ENCODE data around the gene IRF8. TPM values are rescaled to one million over a fixed set of nuclear protein-coding genes. Genes with fewer than 3 reads are reported as not detected.

Gene IRF8
- total RNA-seq, 1 experiment from 2014 or later, result 0.21 TPM

DNA sequence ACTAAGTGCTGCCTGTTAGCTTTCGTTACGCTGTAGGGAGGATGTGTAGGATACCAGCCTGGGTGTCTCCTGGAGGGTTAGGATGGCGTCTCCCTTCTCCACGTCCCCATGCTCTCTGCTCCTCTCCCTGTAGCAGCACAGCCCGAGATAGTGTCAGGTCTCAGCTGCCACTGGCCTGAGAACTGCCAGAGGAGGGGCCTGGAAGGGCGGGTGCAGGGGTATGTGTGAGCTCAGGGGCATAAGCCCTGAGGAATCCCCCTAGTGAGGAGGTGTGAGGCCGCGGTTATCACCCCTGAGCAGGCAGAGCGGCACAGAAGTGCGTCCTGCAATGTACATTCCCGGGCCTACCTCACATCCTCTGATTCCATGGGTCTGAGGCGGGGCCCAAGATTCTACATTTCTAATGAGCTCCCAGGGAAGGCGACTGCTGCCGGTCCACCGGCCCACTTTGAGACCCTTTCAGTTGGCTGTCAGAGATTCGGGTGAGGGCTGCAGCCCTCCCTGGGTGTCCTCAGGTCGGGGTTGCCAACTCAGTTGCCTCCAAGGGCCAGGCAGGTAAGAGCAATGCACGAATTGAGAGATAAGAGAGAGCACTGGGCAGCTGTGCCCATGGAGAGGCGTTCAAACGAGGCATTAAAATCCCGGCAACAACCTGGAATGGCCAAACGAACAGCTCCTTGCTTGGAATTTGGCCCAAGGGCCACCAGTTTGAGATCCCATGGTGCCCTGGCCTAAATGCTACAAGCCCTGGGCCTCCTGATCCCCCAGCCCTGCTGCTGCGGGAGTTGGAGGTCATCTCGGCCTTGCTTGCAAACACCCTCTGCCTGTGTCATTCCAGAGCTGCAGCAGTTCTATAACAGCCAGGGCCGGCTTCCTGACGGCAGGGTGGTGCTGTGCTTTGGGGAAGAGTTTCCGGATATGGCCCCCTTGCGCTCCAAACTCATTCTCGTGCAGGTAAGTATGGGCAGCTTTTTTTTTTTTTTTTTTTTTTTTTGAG lies 20.6 kb downstream of the IRF8 start:
- Histone ChIP-seq H3K36me3 (replicated peaks; ENCODE audit: control insufficient read depth, insufficient read depth, low read length) (no peaks in the 10 kb centered on the region), H3K4me3 (ENCODE audit: insufficient read depth, low read depth, low read length) (no peak overlapping the region), H3K27me3 (ENCODE audit: control insufficient read depth, insufficient read depth, low read length) (no peaks in the 10 kb centered on the region)
- no peak for DNase-seq

DNA sequence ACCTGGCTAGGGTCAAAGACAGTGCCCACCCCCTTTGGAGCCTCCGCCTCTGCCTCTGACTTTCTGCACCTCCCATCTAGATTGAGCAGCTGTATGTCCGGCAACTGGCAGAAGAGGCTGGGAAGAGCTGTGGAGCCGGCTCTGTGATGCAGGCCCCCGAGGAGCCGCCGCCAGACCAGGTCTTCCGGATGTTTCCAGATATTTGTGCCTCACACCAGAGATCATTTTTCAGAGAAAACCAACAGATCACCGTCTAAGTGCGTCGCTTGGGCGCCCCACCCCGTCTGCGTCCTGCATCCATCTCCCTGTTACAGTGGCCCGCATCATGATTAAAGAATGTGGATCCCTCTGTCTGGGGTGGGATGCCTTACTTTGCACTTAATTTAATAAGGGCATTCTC lies 22.1 kb downstream of the IRF8 start:
- Histone ChIP-seq H3K36me3 (replicated peaks; ENCODE audit: control insufficient read depth, insufficient read depth, low read length) (no peaks in the 10 kb centered on the region), H3K27me3 (ENCODE audit: control insufficient read depth, insufficient read depth, low read length) (no peaks in the 10 kb centered on the region), H3K4me3 (ENCODE audit: insufficient read depth, low read depth, low read length) (no peak overlapping the region)
- no peak for DNase-seq

DNA sequence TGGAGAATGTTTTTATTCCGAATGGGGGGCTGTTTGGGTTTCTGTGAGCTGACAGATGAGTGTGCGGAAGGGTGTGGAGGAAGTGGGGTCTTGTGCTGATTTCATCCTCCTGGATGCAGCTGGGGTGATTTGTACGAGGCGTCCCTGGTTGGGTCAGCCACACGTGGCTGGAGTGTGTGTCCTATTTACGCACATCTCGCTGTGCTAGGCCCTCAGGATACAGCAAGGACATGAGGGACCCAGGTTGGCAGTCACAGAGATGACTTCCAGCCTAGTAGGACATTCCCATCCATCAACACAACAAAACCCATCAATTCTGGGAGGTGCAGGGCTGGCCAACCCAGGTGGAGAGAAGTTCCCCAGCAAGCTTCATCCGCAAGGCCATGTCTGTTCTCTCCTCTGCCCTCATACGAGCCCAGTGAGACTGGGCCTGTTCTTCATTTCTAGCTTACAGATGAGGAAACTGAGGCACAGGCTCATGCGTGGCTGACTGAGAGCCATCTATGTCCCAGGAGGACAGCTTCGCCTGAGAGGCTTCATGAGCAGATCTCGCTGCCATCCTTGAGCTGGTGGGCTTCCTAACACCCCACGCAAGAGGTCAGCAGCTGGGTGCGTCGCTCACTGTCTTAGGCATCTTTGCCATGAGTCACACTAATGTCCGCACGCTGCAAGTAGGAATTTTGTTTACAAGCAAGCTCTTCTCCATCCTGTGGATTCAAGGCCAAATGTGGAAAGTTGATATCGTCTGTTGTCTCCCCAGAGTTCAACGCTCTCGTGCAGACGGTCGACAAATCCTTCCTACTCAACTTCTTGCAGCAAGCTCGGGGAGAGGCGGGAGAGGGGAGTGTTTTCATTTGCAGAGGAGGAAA lies 24.4 kb downstream of the IRF8 start:
- Histone ChIP-seq H3K36me3 (replicated peaks; ENCODE audit: control insufficient read depth, insufficient read depth, low read length) (no peaks in the 10 kb centered on the region), H3K27me3 (ENCODE audit: control insufficient read depth, insufficient read depth, low read length) (no peaks in the 10 kb centered on the region), H3K4me3 (ENCODE audit: insufficient read depth, low read depth, low read length) (no peak overlapping the region)
- DNase-seq, result no peak

DNA sequence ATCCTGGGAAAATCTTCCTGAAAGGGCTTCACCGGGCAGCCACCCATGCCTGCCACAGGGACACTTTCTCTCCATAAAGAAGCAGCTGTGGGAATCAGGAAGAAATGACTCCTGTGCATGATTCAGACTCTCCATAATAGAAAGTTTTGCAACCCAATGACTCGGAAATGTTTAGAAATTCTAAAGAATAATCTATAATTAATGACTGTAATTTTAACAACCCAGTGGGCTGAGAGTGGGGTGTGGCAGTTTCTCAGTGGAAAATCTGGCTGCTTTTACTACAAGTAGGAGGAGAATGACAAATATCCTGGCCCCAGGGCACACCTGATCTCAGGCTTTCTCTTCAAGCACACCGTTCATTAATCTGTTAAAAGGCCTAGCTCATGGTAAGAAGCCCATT lies 25.7 kb downstream of the IRF8 start:
- Histone ChIP-seq H3K27me3 (ENCODE audit: control insufficient read depth, insufficient read depth, low read length) (no peaks in the 10 kb centered on the region), H3K36me3 (replicated peaks; ENCODE audit: control insufficient read depth, insufficient read depth, low read length) (no peaks in the 10 kb centered on the region), H3K4me3 (ENCODE audit: insufficient read depth, low read depth, low read length) (no peak overlapping the region)
- no peak for DNase-seq

DNA sequence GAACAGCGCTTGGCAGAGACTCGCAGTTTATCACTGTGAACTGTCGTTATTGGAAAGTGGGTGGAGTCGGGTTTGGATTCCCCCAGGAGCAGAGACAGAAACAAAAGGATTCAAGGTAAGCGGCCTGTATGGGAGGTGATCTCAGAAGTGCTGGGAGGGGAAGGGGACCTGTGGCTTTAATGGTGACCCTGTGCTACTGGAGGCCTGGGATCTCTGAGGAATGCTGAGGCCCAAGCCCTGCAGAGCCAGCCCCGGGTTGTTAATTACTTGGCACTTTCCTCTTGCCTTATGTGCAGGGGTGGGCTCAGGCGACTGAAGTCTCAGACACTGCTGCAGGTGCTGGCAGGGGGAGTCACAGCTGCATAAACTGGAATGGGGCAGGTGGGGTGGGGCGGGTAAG lies 27.4 kb downstream of the IRF8 start:
- H3K36me3 ChIP-seq (replicated peaks; ENCODE audit: control insufficient read depth, insufficient read depth, low read length), result no peaks in the 10 kb centered on the region
- no peak for DNase-seq
- H3K4me3 ChIP-seq (ENCODE audit: insufficient read depth, low read depth, low read length), result no peak overlapping the region
- no peaks in the 10 kb centered on the region for H3K27me3 ChIP-seq (ENCODE audit: control insufficient read depth, insufficient read depth, low read length)

DNA sequence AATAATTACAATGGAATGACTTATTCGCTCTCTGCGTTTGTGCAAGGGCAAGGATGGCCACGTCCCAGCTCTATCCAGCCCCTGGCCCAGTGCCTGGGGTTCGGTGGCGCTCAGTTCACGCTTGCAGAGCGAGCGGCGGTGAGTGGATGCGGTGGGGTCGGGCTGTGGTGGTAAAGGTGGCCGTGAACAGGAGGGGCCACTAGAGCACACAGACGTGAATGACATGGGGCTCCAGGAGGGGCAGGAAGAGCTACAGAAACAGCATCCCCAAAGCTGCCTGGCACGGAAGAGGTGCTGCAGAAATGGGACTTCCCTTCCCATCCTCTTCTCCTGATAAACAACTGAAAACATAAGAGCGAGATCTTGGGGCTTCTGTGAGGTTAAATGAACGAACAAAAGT lies 28.4 kb downstream of the IRF8 start:
- Histone ChIP-seq H3K4me3 (ENCODE audit: insufficient read depth, low read depth, low read length) (no peak overlapping the region), H3K27me3 (ENCODE audit: control insufficient read depth, insufficient read depth, low read length) (no peaks in the 10 kb centered on the region), H3K36me3 (replicated peaks; ENCODE audit: control insufficient read depth, insufficient read depth, low read length) (no peaks in the 10 kb centered on the region)
- DNase-seq, result no peak

DNA sequence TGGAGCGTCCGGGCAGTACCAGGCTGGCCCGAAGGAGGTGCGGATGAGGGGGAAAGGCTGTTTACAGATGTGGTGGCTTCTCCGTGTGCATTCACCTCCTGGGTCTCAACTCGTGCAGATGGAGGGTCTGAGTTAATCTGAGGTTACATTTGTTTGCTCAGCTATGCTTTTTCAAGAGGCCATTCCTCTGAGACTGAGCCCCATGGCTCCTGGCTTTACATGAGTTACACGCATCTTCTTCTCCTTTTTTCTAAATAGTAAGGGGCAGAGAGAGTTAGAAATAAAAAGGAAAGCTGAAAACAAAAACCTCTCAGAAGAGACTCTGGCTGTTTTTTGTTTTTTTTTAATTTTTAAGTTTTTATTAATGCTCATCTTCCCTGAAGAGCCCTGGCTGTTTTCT lies 29.0 kb downstream of the IRF8 start:
- Histone ChIP-seq H3K36me3 (replicated peaks; ENCODE audit: control insufficient read depth, insufficient read depth, low read length) (no peaks in the 10 kb centered on the region), H3K27me3 (ENCODE audit: control insufficient read depth, insufficient read depth, low read length) (no peaks in the 10 kb centered on the region), H3K4me3 (ENCODE audit: insufficient read depth, low read depth, low read length) (no peak overlapping the region)
- DNase-seq, result no peak

DNA sequence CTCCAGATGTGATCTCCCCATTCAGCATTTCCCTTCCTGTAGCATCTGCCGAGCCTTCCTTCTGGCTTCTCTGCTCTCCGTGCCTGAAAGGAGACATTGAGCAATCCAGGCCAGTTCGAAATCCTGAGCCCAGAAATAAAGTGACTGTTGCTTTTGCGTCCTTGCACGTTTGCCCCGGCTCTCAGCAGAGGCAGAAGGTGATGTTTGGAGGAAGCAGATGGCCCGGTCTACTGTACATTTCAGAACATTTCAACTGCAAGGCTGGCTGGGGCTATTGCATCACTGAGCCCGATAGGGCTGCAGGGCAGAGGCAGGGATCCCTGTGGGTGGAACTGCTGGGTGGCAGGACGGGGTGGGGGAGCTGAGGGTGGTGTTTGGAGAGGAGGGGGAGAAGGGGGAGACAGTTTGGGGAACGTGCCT lies 29.4 kb downstream of the IRF8 start:
- H3K27me3 ChIP-seq (ENCODE audit: control insufficient read depth, insufficient read depth, low read length), result no peaks in the 10 kb centered on the region
- DNase-seq, result no peak

DNA sequence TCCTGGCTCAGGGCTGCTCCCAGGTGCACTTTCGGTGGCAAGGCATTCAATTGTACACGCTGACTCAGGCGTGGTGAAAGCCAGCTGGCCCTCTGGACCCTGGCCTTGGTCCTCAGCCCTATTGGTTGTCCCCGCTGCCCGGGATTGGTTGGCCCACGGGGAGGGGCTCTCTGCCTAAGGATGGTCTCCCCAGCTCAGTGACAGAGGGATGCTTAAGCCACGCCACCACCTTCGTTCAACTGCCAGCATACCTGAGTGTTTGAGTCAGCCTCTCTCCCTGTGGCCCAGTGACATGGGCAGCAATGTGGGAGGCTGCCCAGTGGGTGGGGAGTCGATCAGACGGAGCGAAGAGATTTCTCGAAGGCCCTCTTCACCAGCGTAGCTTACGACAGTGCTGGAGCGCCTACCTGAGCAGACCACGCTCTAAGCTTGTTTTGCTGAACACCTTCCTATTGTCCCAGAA lies 30.3 kb downstream of the IRF8 start:
- Histone ChIP-seq H3K27me3 (ENCODE audit: control insufficient read depth, insufficient read depth, low read length) (no peaks in the 10 kb centered on the region), H3K36me3 (replicated peaks; ENCODE audit: control insufficient read depth, insufficient read depth, low read length) (no peaks in the 10 kb centered on the region), H3K4me3 (ENCODE audit: insufficient read depth, low read depth, low read length) (no peak overlapping the region)
- peak; percentile 66 for DNase-seq

More for the DNA sequence above, 29.4 kb downstream of the IRF8 start:
- Histone ChIP-seq H3K4me3 (ENCODE audit: insufficient read depth, low read depth, low read length) (no peak overlapping the region), H3K36me3 (replicated peaks; ENCODE audit: control insufficient read depth, insufficient read depth, low read length) (no peaks in the 10 kb centered on the region)

DNA sequence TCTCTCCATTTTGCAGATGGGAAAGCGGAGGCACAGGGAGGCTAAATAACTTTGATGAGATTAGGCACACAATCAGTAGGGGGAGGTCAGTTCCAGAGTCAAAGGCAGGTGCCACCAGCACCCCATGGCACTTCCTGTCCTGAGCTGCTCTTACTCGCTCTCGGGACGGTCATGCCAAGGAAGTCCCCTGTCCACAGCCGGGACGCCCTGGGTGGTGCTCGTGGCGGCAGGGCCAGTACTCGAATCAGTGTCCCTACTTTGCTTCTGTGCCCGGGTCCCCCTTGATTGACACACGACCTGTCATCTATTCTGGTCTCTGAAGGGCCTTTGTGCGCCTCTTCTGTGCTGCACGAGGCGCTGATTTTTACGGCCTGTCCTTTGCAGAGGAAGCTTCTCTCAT lies 31.3 kb downstream of the IRF8 start:
- Histone ChIP-seq H3K4me3 (ENCODE audit: insufficient read depth, low read depth, low read length) (no peak overlapping the region), H3K36me3 (replicated peaks; ENCODE audit: control insufficient read depth, insufficient read depth, low read length) (no peaks in the 10 kb centered on the region), H3K27me3 (ENCODE audit: control insufficient read depth, insufficient read depth, low read length) (no peaks in the 10 kb centered on the region)
- no peak for DNase-seq

DNA sequence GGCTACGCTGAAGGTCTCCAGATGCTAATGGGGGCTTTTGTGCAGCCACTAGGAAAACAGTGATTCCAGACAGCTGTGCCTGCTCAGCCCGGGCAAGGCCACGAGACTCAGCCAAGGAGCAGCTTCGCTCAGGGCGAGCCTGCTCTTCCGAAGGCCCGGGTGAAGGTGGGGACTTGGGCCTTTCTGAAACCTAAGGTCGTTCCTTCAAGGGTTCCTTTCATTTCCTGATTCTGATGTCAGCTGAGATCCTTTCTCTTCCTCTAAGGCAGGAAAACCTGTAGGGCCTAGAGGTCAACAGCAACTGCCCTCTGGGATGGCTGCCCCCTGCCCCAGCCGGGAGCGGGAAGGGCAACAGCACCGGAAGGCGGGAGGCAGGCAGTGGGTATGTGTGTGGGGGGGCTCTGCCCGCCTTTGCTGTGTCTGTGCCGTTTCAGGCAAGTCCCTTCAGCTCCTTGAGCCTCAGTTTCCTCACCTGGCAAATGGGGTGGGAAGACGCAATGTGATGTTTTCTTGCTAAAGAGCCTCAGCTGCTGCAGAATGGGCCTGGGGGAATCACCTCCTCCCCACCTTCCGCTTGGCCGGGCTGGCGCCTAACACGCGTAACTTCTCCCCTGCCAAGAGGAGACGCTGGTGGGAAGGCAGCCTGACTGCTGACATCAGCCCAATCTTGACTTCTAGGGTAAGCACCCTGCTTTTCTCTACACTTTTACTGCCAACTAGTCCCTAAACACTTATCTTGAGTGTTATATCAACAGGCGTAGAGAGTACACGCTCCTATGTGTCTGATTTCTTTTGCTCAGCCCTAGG lies 32.8 kb downstream of the IRF8 start:
- Histone ChIP-seq H3K27me3 (ENCODE audit: control insufficient read depth, insufficient read depth, low read length) (no peaks in the 10 kb centered on the region), H3K4me3 (ENCODE audit: insufficient read depth, low read depth, low read length) (no peak overlapping the region), H3K36me3 (replicated peaks; ENCODE audit: control insufficient read depth, insufficient read depth, low read length) (no peaks in the 10 kb centered on the region)
- DNase-seq, result no peak

DNA sequence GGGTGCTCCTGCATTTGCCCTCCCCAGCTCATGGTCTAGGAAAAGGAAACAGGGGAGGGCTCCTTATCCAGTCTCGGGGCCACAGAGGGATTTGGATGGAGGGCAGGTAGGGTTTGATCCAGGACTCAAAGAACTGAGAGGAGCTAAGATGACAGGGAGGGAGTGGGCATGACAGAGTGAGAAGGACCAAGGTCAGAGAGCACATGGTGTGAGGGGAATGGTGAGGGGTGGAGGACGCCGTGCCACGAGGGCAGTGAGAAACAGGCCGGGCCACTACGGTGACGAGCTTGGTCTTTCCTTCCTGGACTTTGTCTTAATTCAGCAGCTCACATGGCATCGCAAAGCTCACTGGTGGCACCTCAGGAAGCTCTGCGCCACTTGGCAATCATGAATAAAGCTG lies 35.2 kb downstream of the IRF8 start:
- DNase-seq, result no peak

DNA sequence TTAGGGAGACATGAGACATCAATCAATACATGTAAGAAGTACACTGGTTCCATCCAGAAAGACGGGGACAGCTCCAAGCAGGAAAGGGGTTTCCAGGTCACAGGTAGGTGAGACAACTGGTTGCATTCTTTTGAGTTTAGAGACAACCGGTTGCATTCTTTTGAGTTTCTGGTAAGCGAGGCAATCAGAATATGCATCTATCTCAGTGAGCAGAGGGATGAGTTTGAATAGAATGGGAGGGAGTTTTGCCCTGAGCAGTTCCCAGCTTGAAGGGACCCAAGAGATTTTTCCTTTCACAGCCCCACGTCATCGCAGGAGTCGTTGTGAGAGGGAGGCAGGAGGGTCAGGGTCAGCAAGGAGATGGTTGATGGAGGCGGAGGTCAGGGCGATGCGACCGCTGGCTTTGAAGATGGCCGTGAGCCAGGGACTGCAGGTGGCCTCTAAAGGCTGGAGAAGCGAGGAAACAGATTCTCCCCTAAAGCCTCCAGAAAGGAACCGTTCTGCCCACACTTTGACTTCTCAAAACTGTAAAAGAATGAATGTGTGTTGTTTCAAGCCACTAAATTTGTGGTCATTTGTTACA lies 36.5 kb downstream of the IRF8 start:
- DNase-seq, result no peak
- Histone ChIP-seq H3K4me3 (ENCODE audit: insufficient read depth, low read depth, low read length) (no peak overlapping the region), H3K36me3 (replicated peaks; ENCODE audit: control insufficient read depth, insufficient read depth, low read length) (no peaks in the 10 kb centered on the region), H3K27me3 (ENCODE audit: control insufficient read depth, insufficient read depth, low read length) (no peaks in the 10 kb centered on the region)

More for the DNA sequence above, 35.2 kb downstream of the IRF8 start:
- H3K27me3 ChIP-seq (ENCODE audit: control insufficient read depth, insufficient read depth, low read length), result no peaks in the 10 kb centered on the region
- H3K4me3 ChIP-seq (ENCODE audit: insufficient read depth, low read depth, low read length), result no peak overlapping the region
- H3K36me3 ChIP-seq (replicated peaks; ENCODE audit: control insufficient read depth, insufficient read depth, low read length), result no peaks in the 10 kb centered on the region
